ENCODE measurements around the gene IL18. TPM values are rescaled to one million over a fixed set of nuclear protein-coding genes. Genes with fewer than 3 reads are reported as not detected.

IL18 gene
- polyA plus RNA-seq, 1 donor (not counting 4 experiments of a cell fraction or from before 2014, with no cell fraction given): 205 TPM

DNA sequence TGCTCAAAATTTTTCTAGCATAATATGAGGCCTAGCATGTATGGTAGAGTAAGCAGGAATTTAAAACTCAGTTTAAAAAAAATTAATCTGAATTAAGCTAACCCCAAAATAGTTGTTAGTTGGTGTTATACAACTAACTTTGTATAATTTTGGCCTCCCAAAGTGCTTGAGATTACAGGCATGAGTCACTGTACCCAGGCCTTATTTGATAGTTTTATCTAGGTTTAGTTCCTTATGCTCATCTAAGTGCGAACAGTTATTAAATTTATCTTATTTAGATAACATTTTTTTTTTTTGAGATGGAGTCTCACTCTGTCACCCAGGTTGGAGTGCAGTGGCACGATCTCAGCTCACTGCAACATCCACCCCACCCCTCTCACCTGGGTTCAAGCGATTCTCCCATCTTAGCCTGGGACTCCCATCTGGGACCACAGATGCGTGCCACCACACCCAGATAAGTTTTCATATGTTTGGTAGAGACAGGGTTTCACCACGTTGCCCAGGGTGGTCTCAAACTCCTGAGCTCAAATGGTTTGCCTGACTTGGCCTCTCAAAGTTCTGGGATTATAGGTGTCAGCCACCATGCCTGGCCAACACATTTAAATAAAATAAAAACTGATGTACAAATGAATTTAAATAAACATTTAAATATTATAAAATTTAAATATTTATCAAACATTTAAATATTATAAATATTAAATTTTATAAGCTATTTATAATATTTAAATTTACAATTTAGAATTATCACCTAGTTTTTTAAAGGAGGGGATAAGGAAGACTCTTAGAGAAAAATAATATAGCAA lies 7.5 kb downstream of the IL18 start:
- Histone ChIP-seq H3K9ac (ENCODE audit: control insufficient read depth, extremely low read depth, insufficient read depth, low read length) (peak overlapping the region; percentile 42), H3K9me3 (ENCODE audit: control insufficient read depth, low read depth, low read length) (no peaks in the 10 kb centered on the region), H3K4me2 (ENCODE audit: control insufficient read depth, extremely low read depth, insufficient read depth, low read depth, low read length) (peak overlapping the region; percentile 57), H3K4me1 (ENCODE audit: control insufficient read depth, extremely low read depth, insufficient read depth, low read length) (peaks cover 46% of the 10 kb centered on the region), H3K27me3 (ENCODE audit: control insufficient read depth, extremely low read depth, insufficient read depth, low read length) (no peaks in the 10 kb centered on the region), H3K36me3 (ENCODE audit: control insufficient read depth in 2 of 2, extremely low read depth in 1 of 2, insufficient read depth in 2 of 2, low read length in 2 of 2) (peaks cover 20 to 33% of the 10 kb centered on the region in 2 experiments), H3K79me2 (ENCODE audit: control insufficient read depth, insufficient read depth, low read length) (peaks cover 54% of the 10 kb centered on the region), H2AFZ (ENCODE audit: control insufficient read depth, low read length) (no peak overlapping the region), H3K4me3 (ENCODE audit: control insufficient read depth in 2 of 3, extremely low read depth in 1 of 3, insufficient read depth in 2 of 3, low read depth in 1 of 3, low read length in 3 of 3) (no peak overlapping the region), H3K9me1 (ENCODE audit: control insufficient read depth, extremely low read depth, insufficient read depth, low read length) (peaks cover 2% of the 10 kb centered on the region), H3K27ac (ENCODE audit: control insufficient read depth, insufficient read depth, low read length) (peak overlapping the region; percentile 77), H4K20me1 (ENCODE audit: control insufficient read depth, extremely low read depth, insufficient read depth, low read length) (no peaks in the 10 kb centered on the region)
- FAIRE-seq (no peak), DNase-seq (ENCODE audit: low read depth, low spot score) (no peak)
- TF ChIP-seq EZH2 (IDR thresholded peaks at IDR 0.05; ENCODE audit: low read length): no peak
- TF ChIP-seq, protein P1, sequence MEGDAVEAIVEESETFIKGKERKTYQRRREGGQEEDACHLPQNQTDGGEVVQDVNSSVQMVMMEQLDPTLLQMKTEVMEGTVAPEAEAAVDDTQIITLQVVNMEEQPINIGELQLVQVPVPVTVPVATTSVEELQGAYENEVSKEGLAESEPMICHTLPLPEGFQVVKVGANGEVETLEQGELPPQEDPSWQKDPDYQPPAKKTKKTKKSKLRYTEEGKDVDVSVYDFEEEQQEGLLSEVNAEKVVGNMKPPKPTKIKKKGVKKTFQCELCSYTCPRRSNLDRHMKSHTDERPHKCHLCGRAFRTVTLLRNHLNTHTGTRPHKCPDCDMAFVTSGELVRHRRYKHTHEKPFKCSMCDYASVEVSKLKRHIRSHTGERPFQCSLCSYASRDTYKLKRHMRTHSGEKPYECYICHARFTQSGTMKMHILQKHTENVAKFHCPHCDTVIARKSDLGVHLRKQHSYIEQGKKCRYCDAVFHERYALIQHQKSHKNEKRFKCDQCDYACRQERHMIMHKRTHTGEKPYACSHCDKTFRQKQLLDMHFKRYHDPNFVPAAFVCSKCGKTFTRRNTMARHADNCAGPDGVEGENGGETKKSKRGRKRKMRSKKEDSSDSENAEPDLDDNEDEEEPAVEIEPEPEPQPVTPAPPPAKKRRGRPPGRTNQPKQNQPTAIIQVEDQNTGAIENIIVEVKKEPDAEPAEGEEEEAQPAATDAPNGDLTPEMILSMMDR (optimal IDR thresholded peaks at IDR 0.05 in 1 of 3, IDR thresholded peaks at IDR 0.05 in 1 of 3, conservative IDR thresholded peaks at IDR 0.05 in 1 of 3; ENCODE audit: extremely low read depth in 1 of 3, insufficient read depth in 2 of 3, low read length in 3 of 3): no peak
- dilution Hi-C loops (cut with MboI; ENCODE audit: extremely low pct_ligation_motif_present, low sequenced_read_pairs): no loop called here

DNA sequence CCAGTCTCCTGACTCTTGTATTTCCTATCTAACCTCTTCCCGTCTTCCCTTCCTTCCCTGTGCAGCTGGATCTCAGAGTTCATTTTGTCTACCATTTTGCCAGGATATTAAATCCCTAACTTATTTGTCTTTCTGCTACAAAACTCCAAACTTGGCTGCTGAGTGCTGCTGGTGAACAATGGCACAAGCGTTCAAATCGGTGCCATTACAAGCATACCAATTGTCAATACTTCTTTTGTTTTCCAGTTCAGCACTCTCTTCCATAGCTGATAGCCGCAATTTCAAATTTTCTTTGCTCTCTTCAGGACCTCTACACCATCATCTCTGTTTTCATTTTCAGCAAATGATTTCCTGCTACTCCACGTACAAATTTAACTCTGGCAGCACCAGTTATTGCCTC lies 13.4 kb downstream of the IL18 start:
- no peak overlapping the region for H3K4me2 ChIP-seq (ENCODE audit: control insufficient read depth, extremely low read depth, insufficient read depth, low read depth, low read length)
- DNase-seq (ENCODE audit: low read depth, low spot score): no peak
- no peak overlapping the region for H3K27ac ChIP-seq (ENCODE audit: control insufficient read depth, insufficient read depth, low read length)
- H3K4me3 ChIP-seq (ENCODE audit: control insufficient read depth in 2 of 3, extremely low read depth in 1 of 3, insufficient read depth in 2 of 3, low read depth in 1 of 3, low read length in 3 of 3): no peak overlapping the region
- H2AFZ ChIP-seq (ENCODE audit: control insufficient read depth, low read length): no peak overlapping the region
- H3K79me2 ChIP-seq (ENCODE audit: control insufficient read depth, insufficient read depth, low read length): peaks cover 16% of the 10 kb centered on the region
- TF ChIP-seq, protein P1 (optimal IDR thresholded peaks at IDR 0.05 in 1 of 3, IDR thresholded peaks at IDR 0.05 in 1 of 3, conservative IDR thresholded peaks at IDR 0.05 in 1 of 3; ENCODE audit: extremely low read depth in 1 of 3, insufficient read depth in 2 of 3, low read length in 3 of 3): no peak
- TF ChIP-seq EZH2 (IDR thresholded peaks at IDR 0.05; ENCODE audit: low read length): no peak
- no peaks in the 10 kb centered on the region for H3K27me3 ChIP-seq (ENCODE audit: control insufficient read depth, extremely low read depth, insufficient read depth, low read length)
- H3K36me3 ChIP-seq (ENCODE audit: control insufficient read depth in 2 of 2, extremely low read depth in 1 of 2, insufficient read depth in 2 of 2, low read length in 2 of 2): peaks cover 35 to 44% of the 10 kb centered on the region in 2 experiments
- H4K20me1 ChIP-seq (ENCODE audit: control insufficient read depth, extremely low read depth, insufficient read depth, low read length): no peaks in the 10 kb centered on the region
- no peaks in the 10 kb centered on the region for H3K4me1 ChIP-seq (ENCODE audit: control insufficient read depth, extremely low read depth, insufficient read depth, low read length)
- peaks cover 2% of the 10 kb centered on the region for H3K9me1 ChIP-seq (ENCODE audit: control insufficient read depth, extremely low read depth, insufficient read depth, low read length)
- H3K9ac ChIP-seq (ENCODE audit: control insufficient read depth, extremely low read depth, insufficient read depth, low read length): no peak overlapping the region
- FAIRE-seq: no peak
- no peaks in the 10 kb centered on the region for H3K9me3 ChIP-seq (ENCODE audit: control insufficient read depth, low read depth, low read length)
- dilution Hi-C loops (cut with MboI; ENCODE audit: extremely low pct_ligation_motif_present, low sequenced_read_pairs): no loop called here
